ENCODE data around the gene STK32C.

GRCh38 chr10:132293201-132293812 is 14.4 kb downstream of the STK32C start:
- no peak for TF ChIP-seq CTCF (IDR thresholded peaks at IDR 0.05 in 4 of 5, conservative IDR thresholded peaks at IDR 0.05 in 1 of 5)
- TF ChIP-seq POLR2A (IDR thresholded peaks at IDR 0.05): no peak

Measured in gastrocnemius medialis (tissue), 4 donors.